ENCODE data around the gene CAVIN2.

The CAVIN2 gene

GRCh38 chr2:191839918-191840804 is 6.7 kb downstream of the CAVIN2 start:
- no peak for FAIRE-seq
- no peak for DNase-seq (ENCODE audit: insufficient read length, low spot score)
- no peak for TF ChIP-seq POLR2A (IDR thresholded peaks at IDR 0.05; ENCODE audit: low read depth, low read length)

DNA sequence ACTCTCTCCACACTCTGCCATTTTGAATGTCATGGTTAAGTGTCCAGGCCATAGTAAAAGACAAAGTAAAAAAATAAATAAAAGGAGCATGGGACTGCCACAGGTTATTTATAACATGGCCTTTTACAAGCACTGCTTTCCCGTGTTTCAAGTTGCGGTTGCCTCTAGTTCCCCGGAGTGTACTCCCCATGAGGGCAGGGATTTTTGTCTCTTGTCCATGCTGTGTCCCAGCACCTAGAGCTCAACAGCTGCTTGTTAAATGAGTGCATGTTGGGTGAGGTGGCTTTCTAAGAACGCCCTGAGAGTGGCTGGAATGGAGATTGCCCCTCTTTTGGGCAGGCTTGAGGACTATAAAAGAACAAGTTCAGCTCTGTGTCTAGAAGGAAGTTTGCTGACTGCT is 8.4 kb downstream of the CAVIN2 start:
- FAIRE-seq (no peak), DNase-seq (ENCODE audit: insufficient read length, low spot score) (no peak)
- no peak for TF ChIP-seq POLR2A (IDR thresholded peaks at IDR 0.05; ENCODE audit: low read depth, low read length)

DNA sequence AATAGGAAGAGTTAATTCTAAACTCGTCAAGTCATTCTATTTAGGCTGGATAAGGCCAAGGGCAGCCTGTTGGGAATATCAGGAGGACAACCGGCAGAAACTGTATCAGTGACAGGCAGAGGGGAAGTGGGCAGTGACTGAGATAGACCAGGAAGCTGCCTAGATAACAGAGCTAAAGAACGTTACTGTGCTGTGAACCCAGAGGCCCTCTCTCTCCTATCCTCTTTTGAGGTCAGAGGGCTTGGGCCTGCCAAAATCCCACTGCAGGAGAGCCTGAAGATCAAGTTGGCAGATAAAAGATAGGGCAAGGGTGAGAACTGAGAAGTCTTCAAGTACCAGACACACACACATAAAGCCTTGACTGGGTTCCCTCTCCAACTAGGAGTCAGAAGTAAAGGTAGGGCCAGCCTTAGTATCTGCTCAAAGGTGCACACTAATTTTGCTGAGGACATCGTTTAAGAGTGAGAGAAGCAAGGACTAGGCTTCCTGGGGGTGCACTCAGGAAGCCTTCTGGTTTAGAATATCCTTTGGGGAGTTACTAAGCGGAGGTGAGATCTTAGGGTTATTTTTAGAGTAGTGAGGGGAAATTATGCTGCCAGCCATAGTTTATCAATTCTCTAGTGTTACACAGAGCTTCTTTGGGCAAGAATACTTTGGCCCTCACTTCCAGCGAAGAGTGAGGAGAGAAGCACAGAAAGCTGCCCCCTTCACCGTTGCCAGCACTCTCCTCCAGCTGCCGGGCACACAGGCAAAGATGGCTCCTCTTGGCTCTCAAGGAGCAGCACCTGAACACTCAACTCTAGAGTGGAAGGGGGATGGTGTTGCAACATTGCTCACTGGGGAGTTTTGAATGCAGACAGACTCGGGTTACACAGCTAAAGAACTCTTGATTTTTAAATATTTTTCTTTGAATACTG is 9.8 kb downstream of the CAVIN2 start:
- TF ChIP-seq POLR2A (IDR thresholded peaks at IDR 0.05; ENCODE audit: low read depth, low read length): no peak

DNA sequence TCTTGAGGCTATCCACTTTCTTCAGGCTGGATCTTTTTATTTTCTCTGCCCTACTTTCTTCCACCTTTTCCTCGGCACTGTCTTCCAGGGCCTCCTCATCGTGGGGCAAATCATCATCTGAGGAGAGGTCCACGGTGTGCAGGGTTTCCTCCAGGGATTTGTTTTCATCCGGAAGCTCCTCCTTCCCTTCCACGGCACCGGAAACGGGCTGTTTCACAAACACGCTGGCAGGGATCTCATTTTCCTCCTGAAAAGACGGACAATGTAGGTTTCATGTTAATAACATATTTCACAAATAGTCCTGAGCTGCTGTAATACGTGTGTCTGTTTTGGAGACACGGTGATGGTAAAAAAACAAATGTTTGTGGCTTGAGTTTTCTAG is 10.4 kb downstream of the CAVIN2 start:
- no peak for FAIRE-seq
- DNase-seq (ENCODE audit: insufficient read length, low spot score): no peak
- no peak for TF ChIP-seq POLR2A (IDR thresholded peaks at IDR 0.05; ENCODE audit: low read depth, low read length)

More for the DNA sequence above, 9.8 kb downstream of the CAVIN2 start:
- no peak for FAIRE-seq
- DNase-seq (ENCODE audit: insufficient read length, low spot score): no peak

GRCh38 chr2:191835539-191836350 is 11.1 kb downstream of the CAVIN2 start:
- FAIRE-seq (peak; percentile 20), DNase-seq (ENCODE audit: insufficient read length, low spot score) (peak; percentile 15)
- no peak for TF ChIP-seq POLR2A (IDR thresholded peaks at IDR 0.05; ENCODE audit: low read depth, low read length)

DNA sequence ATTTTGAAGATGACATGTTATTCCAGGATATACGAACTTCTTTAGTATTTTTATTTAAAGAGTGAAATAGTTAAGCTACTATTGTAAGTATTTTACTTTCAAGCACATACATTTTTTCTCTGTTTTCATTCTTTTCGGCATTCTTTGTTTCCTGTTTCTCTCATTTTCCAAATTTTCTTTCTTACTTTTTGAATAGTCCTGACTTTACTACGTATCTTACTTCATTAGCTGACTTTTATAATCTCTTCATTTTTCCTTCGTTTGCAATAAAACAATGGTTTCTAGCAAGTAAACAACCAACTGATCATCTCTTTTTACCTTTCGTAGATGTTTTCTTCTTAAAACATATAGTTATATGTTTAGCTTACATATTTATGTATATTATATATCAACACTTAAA is 11.8 kb downstream of the CAVIN2 start:
- FAIRE-seq: no peak
- TF ChIP-seq POLR2A (IDR thresholded peaks at IDR 0.05; ENCODE audit: low read depth, low read length): no peak

GRCh38 chr2:191833356-191833755 is 13.5 kb downstream of the CAVIN2 start:
- TF ChIP-seq POLR2A (IDR thresholded peaks at IDR 0.05; ENCODE audit: low read depth, low read length): no peak
- FAIRE-seq (no peak), DNase-seq (ENCODE audit: insufficient read length, low spot score) (no peak)

More for the DNA sequence above, 11.8 kb downstream of the CAVIN2 start:
- no peak for DNase-seq (ENCODE audit: insufficient read length, low spot score)

- DNase-seq (ENCODE audit: insufficient read length, low spot score) (no peak), FAIRE-seq (no peak)
- TF ChIP-seq POLR2A (IDR thresholded peaks at IDR 0.05; ENCODE audit: low read depth, low read length): no peak
These were observed 14.2 kb downstream of the CAVIN2 start for GRCh38 chr2:191832668-191833067.

- no peak for TF ChIP-seq POLR2A (IDR thresholded peaks at IDR 0.05; ENCODE audit: low read depth, low read length)
- FAIRE-seq (no peak), DNase-seq (ENCODE audit: insufficient read length, low spot score) (no peak)
These were observed 15.4 kb downstream of the CAVIN2 start for GRCh38 chr2:191831410-191831994.

- FAIRE-seq: peak; percentile 84
- no peak for DNase-seq (ENCODE audit: insufficient read length, low spot score)
These were observed 22.5 kb downstream of the CAVIN2 start for GRCh38 chr2:191824398-191824797.

GRCh38 chr2:191821078-191821477 is 25.8 kb downstream of the CAVIN2 start:
- TF ChIP-seq POLR2A (IDR thresholded peaks at IDR 0.05; ENCODE audit: low read depth, low read length): no peak
- FAIRE-seq (no peak), DNase-seq (ENCODE audit: insufficient read length, low spot score) (no peak)

More at GRCh38 chr2:191824398-191824797, 22.5 kb downstream of the CAVIN2 start:
- no peak for TF ChIP-seq POLR2A (IDR thresholded peaks at IDR 0.05; ENCODE audit: low read depth, low read length)

DNA sequence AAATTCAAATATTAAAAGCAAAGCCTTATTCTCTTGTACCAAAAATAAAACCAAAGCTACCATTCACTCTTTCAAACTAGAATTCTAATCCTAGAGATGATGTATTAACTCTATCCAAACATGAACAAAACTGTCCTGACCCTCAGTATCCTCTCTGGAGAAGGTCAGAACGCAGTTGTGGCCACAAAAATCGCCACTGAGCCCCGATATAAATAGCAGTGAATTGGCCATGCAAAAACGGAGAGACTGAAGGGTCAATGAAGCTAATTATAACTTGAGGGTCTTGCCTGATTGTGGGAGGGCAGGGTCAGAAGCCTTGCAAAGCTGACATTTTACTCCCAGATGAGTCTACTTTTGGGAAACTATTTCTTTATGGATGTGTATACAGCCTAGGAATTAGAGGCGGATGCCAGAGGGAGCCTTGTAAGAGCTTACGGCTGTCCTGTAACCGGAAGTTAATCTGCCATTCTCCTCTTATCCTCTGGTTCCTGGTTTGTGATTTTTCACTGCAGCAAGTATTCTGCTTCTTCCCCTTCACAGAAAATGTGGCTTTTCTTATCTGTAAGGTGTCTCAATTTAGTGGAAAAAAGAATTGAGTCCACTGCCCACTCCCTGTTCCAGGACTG is 28.1 kb downstream of the CAVIN2 start:
- no peak for TF ChIP-seq POLR2A (IDR thresholded peaks at IDR 0.05; ENCODE audit: low read depth, low read length)
- DNase-seq (ENCODE audit: insufficient read length, low spot score) (no peak), FAIRE-seq (no peak)

DNA sequence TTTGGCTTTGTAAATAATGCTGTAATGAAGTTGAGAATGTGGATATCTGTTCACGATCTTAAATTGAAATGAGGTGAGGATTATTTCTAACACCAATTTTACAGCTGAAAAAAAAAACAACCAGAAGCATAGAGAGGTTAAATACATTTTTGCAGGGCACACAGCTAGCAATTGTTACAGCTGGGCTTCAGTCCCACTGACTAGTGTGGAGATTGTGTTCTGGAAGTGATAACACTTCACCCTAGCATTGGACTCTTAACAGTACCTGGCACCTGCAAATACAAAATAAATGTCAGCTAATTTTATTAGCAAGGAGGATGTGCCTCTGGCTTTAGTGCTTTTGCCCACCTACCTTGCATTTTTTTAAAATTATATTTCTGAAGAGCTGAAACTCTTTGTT is 28.8 kb downstream of the CAVIN2 start:
- FAIRE-seq: no peak
- DNase-seq (ENCODE audit: insufficient read length, low spot score): no peak

More for the DNA sequence above, 28.8 kb downstream of the CAVIN2 start:
- no peak for TF ChIP-seq POLR2A (IDR thresholded peaks at IDR 0.05; ENCODE audit: low read depth, low read length)
